PC-3 (cell line): ENCODE measurements around the gene BIK. TPM values are rescaled to one million over a fixed set of nuclear protein-coding genes. Genes with fewer than 3 reads are reported as not detected.

Experiments used
- ATAC-seq: fragments of 200-7000 bp; cut with Tn5 transposase; 2 replicates; pipeline ENCODE4 v1.9.1; 2020; ENCODE audit warnings: mild to moderate bottlenecking, moderate library complexity
- BruUV-seq: library from RNA; stranded (reverse); fragments of 400-500 nt; replicated peaks from 2 replicates; lab custom pipeline; 2021; lab: Mats Ljungman, UMichigan
- CTCF ChIA-PET: fragments of 300-600 bp; sonication (Branson Sonifier 250); formaldehyde crosslinking; loops from one replicate; lab custom pipeline; 2022; ENCODE audit warnings: antibody characterized with exemption; lab: Charles Lee
- POLR2A ChIA-PET: fragments of 300-600 bp; sonication (Branson Sonifier 250); formaldehyde crosslinking; loops from one replicate; lab custom pipeline; 2022; ENCODE audit warnings: antibody characterized with exemption; ENCODE audit not compliant: unreplicated experiment; lab: Charles Lee
- DNase-seq: peaks from one replicate; pipeline ENCODE4 v3.0.0-alpha.2; 2015
- H2AFZ ChIP-seq: fragments of 300-600 bp; sonication (generic); 2 replicates; pipeline ENCODE4 v1.6.0; 2016; ENCODE audit warnings: antibody characterized with exemption, low read length
- H3F3A ChIP-seq: fragments of 300-600 bp; sonication (generic); one replicate; pipeline ENCODE4 v1.6.0; 2017; ENCODE audit warnings: antibody characterized with exemption, low read length, control low read depth, mild to moderate bottlenecking; ENCODE audit not compliant: unreplicated experiment
- H3K27ac ChIP-seq: fragments of 300-600 bp; sonication (generic); 2 replicates; pipeline ENCODE4 v1.5.1; 2016; ENCODE audit warnings: mild to moderate bottlenecking, low read length
- H3K27me3 ChIP-seq: fragments of 300-600 bp; sonication (generic); 2 replicates; pipeline ENCODE4 v1.6.1; 2016; ENCODE audit warnings: low read length, mixed read lengths
- H3K36me3 ChIP-seq: fragments of 300-600 bp; sonication (generic); 2 replicates; pipeline ENCODE4 v1.6.1; 2016; ENCODE audit warnings: low read depth, mixed run types, low read length, mixed read lengths
- H3K4me1 ChIP-seq: fragments of 300-600 bp; sonication (generic); 2 replicates; pipeline ENCODE4 v1.5.1; 2016; ENCODE audit warnings: low read length; ENCODE audit not compliant: insufficient read depth
- H3K4me2 ChIP-seq: fragments of 300-600 bp; sonication (generic); 2 replicates; pipeline ENCODE4 v1.6.0; 2016; ENCODE audit warnings: low read length
- H3K4me3 ChIP-seq: fragments of 300-600 bp; sonication (generic); 2 replicates; pipeline ENCODE4 v1.5.1; 2016; ENCODE audit warnings: mild to moderate bottlenecking, low read length, mixed read lengths
- H3K79me2 ChIP-seq: fragments of 300-600 bp; sonication (generic); 2 replicates; pipeline ENCODE4 v1.6.1; 2017; ENCODE audit warnings: low read length, mixed read lengths
- H3K9ac ChIP-seq: fragments of 300-600 bp; sonication (generic); 2 replicates; pipeline ENCODE4 v1.6.0; 2016; ENCODE audit warnings: mild to moderate bottlenecking, low read length
- H3K9me2 ChIP-seq: fragments of 300-600 bp; sonication (generic); replicated peaks from 2 replicates; pipeline ENCODE4 v1.6.1; 2016; ENCODE audit warnings: mixed run types, low read length, mixed read lengths
- H3K9me3 ChIP-seq: fragments of 300-600 bp; sonication (generic); 2 replicates; pipeline ENCODE4 v1.6.1; 2016; ENCODE audit warnings: low read length, mixed read lengths
- H4K20me1 ChIP-seq: fragments of 300-600 bp; sonication (generic); 2 replicates; pipeline ENCODE4 v1.6.1; 2016; ENCODE audit warnings: low read length, mixed read lengths
- EZH2 ChIP-seq: fragments of 300-600 bp; sonication (generic); IDR thresholded peaks from one replicate; pipeline ENCODE4 v1.6.1; 2017; ENCODE audit warnings: antibody characterized with exemption, mild to moderate bottlenecking, low read length; ENCODE audit not compliant: unreplicated experiment
- EZH2phosphoT487 ChIP-seq: fragments of 300-600 bp; sonication (generic); IDR thresholded peaks from 2 replicates; pipeline ENCODE4 v1.6.1; 2018; ENCODE audit warnings: mild to moderate bottlenecking, antibody characterized with exemption, low read length, borderline replicate concordance
- intact Hi-C: fragments of 100-400 bp; cut with micrococcal nuclease; formaldehyde crosslinking; loops from 2 replicates; pipeline ENCODE4 v1.9.0; 2023
- total RNA-seq: library from RNA; depleted of rRNA; stranded (reverse); fragments of >200 nt; gene quantifications from 2 replicates; pipeline ENCODE4 v1.2.3, GENCODE V29; 2014
- TF ChIP-seq, protein P1 (sequence below): fragments of 300-600 bp; sonication (generic); conservative IDR thresholded peaks from 2 replicates; pipeline ENCODE4 v1.5.1; 2017; ENCODE audit warnings: antibody characterized with exemption, low read depth, mild to moderate bottlenecking, low read length

The BIK gene
- total RNA-seq, 1 experiment from 2014 or later, result 24.6 TPM

DNA sequence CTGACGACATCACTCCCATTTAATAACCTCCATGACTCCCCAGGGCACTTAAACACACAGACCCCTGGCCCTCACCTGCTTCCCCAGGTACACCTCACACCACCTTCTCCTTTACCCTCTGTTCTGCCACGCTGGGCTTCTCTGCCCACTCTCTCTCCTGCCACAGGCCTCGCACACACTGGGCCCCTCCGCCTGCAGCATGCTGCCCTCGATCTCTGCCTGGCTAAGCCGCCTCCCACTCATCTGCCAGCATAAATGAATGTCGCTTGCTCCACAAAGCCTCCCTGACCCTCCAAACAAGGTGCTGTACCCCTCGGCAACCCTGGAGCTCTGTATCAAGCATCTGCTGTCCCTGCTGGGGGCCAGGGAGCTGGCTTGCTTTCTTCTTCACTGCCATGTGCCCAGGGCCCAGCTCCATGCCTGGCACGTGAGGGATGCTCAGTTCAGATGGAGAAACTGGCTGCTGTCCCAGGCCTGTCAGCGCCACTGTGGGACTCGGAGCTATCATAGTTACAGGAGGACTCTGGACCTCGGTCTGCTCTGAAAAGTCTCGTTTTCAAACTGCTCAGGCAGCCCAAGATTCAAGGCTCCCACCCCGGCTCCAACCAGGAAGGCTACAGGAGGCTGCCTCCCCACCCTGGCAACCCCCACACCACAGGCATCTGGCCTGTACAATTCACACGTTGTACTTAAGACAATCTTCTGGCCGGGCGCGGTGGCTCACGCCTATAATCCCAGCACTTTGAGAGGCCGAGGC lies 33.3 kb upstream of the BIK start:
- Histone ChIP-seq H3K4me1 (peaks cover 4% of the 10 kb centered on the region), H3F3A (no peaks in the 10 kb centered on the region), H3K27ac (no peak overlapping the region), H2AFZ (no peak overlapping the region), H3K9me3 (no peaks in the 10 kb centered on the region), H4K20me1 (no peaks in the 10 kb centered on the region), H3K36me3 (no peaks in the 10 kb centered on the region), H3K27me3 (no peaks in the 10 kb centered on the region), H3K4me3 (no peak overlapping the region), H3K4me2 (no peak overlapping the region), H3K79me2 (no peaks in the 10 kb centered on the region), H3K9me2 (no peaks in the 10 kb centered on the region), H3K9ac (no peak overlapping the region)
- ATAC-seq (no peak), DNase-seq (no peak)
- CTCF ChIA-PET, result no interaction called here
- intact Hi-C loops, result no loop called here
- TF ChIP-seq EZH2 (no peak), EZH2phosphoT487 (no peak)
- TF ChIP-seq, protein P1, sequence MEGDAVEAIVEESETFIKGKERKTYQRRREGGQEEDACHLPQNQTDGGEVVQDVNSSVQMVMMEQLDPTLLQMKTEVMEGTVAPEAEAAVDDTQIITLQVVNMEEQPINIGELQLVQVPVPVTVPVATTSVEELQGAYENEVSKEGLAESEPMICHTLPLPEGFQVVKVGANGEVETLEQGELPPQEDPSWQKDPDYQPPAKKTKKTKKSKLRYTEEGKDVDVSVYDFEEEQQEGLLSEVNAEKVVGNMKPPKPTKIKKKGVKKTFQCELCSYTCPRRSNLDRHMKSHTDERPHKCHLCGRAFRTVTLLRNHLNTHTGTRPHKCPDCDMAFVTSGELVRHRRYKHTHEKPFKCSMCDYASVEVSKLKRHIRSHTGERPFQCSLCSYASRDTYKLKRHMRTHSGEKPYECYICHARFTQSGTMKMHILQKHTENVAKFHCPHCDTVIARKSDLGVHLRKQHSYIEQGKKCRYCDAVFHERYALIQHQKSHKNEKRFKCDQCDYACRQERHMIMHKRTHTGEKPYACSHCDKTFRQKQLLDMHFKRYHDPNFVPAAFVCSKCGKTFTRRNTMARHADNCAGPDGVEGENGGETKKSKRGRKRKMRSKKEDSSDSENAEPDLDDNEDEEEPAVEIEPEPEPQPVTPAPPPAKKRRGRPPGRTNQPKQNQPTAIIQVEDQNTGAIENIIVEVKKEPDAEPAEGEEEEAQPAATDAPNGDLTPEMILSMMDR, result no peak
- POLR2A ChIA-PET, result no interaction called here
- BruUV-seq, result no TSS peak

DNA sequence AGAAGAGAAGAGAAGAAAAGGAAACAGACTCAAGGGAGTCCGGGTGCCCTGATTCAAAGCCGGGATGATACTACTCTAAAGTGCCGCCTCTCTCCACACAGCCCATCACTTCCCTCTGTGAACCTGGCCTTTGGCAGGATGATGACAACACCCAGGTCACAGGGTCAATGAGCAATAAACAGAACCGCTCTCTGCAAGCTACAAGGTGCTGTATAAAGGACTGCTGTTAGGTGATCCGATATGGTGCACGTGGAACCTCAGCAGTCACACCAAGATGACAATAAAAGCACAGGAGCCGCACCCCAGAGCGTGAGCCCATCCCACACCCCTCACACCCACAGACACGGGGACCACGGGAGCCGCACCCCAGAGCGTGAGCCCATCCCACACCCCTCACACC lies 32.0 kb upstream of the BIK start:
- Histone ChIP-seq H3K4me1 (peaks cover 4% of the 10 kb centered on the region), H3F3A (no peaks in the 10 kb centered on the region), H3K9me3 (no peaks in the 10 kb centered on the region), H3K79me2 (no peaks in the 10 kb centered on the region), H3K27me3 (no peaks in the 10 kb centered on the region), H2AFZ (no peak overlapping the region), H3K9me2 (no peaks in the 10 kb centered on the region), H3K36me3 (no peaks in the 10 kb centered on the region), H3K9ac (no peak overlapping the region), H3K27ac (no peak overlapping the region), H3K4me2 (no peak overlapping the region), H3K4me3 (no peak overlapping the region), H4K20me1 (no peaks in the 10 kb centered on the region)
- POLR2A ChIA-PET, result no interaction called here
- BruUV-seq, result no TSS peak
- intact Hi-C loops, result no loop called here
- no peak for TF ChIP-seq EZH2
- TF ChIP-seq, protein P1, result no peak
- TF ChIP-seq EZH2phosphoT487, result no peak
- CTCF ChIA-PET, result interaction anchor here (0.6 kb wide), 1 partner anchor 457 kb away, joined by 3 read pairs; no protein-coding TSS in a partner anchor
- DNase-seq, result no peak
- no peak for ATAC-seq

DNA sequence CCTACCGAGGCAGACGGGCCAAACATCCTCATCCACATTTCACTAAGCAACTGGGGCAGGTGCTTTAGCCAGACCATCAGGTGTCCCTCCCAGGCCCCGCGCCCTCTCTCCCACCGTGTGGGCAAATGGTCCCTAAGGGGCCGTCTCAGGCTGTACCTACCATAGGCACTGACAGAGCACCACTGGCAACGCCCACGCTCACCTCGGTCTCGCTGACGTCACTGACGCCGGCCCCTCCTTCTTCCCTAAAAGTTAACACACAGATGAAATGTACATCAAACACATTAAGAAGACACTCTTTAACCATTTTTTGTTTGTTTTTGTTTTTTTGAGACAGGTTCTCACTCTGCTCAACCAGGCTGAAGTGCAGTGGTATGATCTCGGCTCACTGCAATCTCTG lies 30.8 kb upstream of the BIK start:
- H3F3A ChIP-seq, result no peaks in the 10 kb centered on the region
- H3K79me2 ChIP-seq, result no peaks in the 10 kb centered on the region
- H3K36me3 ChIP-seq, result no peaks in the 10 kb centered on the region
- H3K9me2 ChIP-seq, result no peaks in the 10 kb centered on the region
- no peak overlapping the region for H3K27ac ChIP-seq
- TF ChIP-seq EZH2, result no peak
- no peak for TF ChIP-seq EZH2phosphoT487
- TF ChIP-seq, protein P1, result no peak
- no peaks in the 10 kb centered on the region for H3K9me3 ChIP-seq
- no peaks in the 10 kb centered on the region for H3K27me3 ChIP-seq
- intact Hi-C loops, result no loop called here
- H4K20me1 ChIP-seq, result no peaks in the 10 kb centered on the region
- ChIA-PET CTCF (no interaction called here), POLR2A (no interaction called here)
- no peak overlapping the region for H3K4me2 ChIP-seq
- no peak overlapping the region for H3K4me3 ChIP-seq
- DNase-seq, result no peak
- ATAC-seq, result no peak
- peaks cover 4% of the 10 kb centered on the region for H3K4me1 ChIP-seq
- no peak overlapping the region for H2AFZ ChIP-seq
- H3K9ac ChIP-seq, result no peak overlapping the region
- BruUV-seq, result no TSS peak
